Peyer's patch (tissue), 4 donors: Measurements from ENCODE around the gene LAMB1. TPM values are rescaled to one million over a fixed set of nuclear protein-coding genes. Genes with fewer than 3 reads are reported as not detected.

Source experiments
- DNase-seq, 3 donors: peaks; one replicate each; pipeline ENCODE4 v3.0.0-alpha.2; 2017 to 2019
- H3K27ac ChIP-seq, 4 donors: fragments of 200-600 bp; sonication (generic); one replicate each; pipeline ENCODE4 v1.5.1; 2016 to 2019
- H3K27me3 ChIP-seq, 2 donors: fragments of 200-600 bp; sonication (generic); one replicate each; pipeline ENCODE4 v1.5.1; 2019
- H3K36me3 ChIP-seq, 3 donors: fragments of 200-600 bp; sonication (generic); one replicate each; pipeline ENCODE4 v1.5.1; 2016 to 2019
- H3K4me1 ChIP-seq, 4 donors: fragments of 200-600 bp; sonication (generic); one replicate each; pipeline ENCODE4 v1.5.1; 2016 to 2019
- H3K4me3 ChIP-seq, 4 donors: fragments of 200-600 bp; sonication (generic); 1 replicate in 3 of 4; 2 replicates in 1 of 4; pipeline ENCODE4 v1.5.1; 2016 to 2019; ENCODE audit warnings: mild to moderate bottlenecking in 1 of 4
- H3K9me3 ChIP-seq, 4 donors: fragments of 200-600 bp; sonication (generic); one replicate each; pipeline ENCODE4 v1.5.1; 2016 to 2019; ENCODE audit warnings: mild to moderate bottlenecking in 1 of 4
- CTCF ChIP-seq, 6 experiments: fragments of 450-650 bp in 4 of 6; fragments of 200-600 bp in 2 of 6; sonication (generic) in 1 of 6; IDR thresholded peaks; one replicate each; pipeline ENCODE4 v1.5.1; 2017 to 2019; ENCODE audit warnings: antibody characterized with exemption in 6 of 6, mild to moderate bottlenecking in 3 of 6, moderate library complexity in 1 of 6
- POLR2A ChIP-seq, 2 donors: fragments of 450-650 bp; IDR thresholded peaks; one replicate each; pipeline ENCODE4 v1.5.1; 2017; ENCODE audit warnings: antibody characterized with exemption in 2 of 2, mild to moderate bottlenecking in 2 of 2, moderate library complexity in 2 of 2
- total RNA-seq, 4 donors: library from RNA; depleted of rRNA; stranded (reverse); fragments of >200 nt; gene quantifications; one replicate each; pipeline ENCODE4 v1.1.0, GENCODE V29; 2016

Gene LAMB1
- total RNA-seq, 4 donors from 2014 or later, result 97.6 to 821 (median 155) TPM

GRCh38 chr7:107879400-107880035 is 123.4 kb downstream of the LAMB1 start:
- no peaks in the 10 kb centered on the region for H3K36me3 ChIP-seq
- peaks cover 0 to 3% (median 0%) of the 10 kb centered on the region in 4 donors for H3K4me1 ChIP-seq
- H3K27me3 ChIP-seq, result no peaks in the 10 kb centered on the region
- H3K4me3 ChIP-seq, result no peak overlapping the region
- TF ChIP-seq POLR2A (IDR thresholded peaks at IDR 0.05) (no peak), CTCF (IDR thresholded peaks at IDR 0.05) (peak; percentile 33 to 95 (median 77))
- no peak overlapping the region for H3K27ac ChIP-seq
- peak in 1 of 3 donors; percentile 69 for DNase-seq
- no peaks in the 10 kb centered on the region for H3K9me3 ChIP-seq

- no peaks in the 10 kb centered on the region for H3K27me3 ChIP-seq
- TF ChIP-seq POLR2A (IDR thresholded peaks at IDR 0.05), result no peak
- TF ChIP-seq CTCF (IDR thresholded peaks at IDR 0.05), result no peak
- H3K4me3 ChIP-seq, result no peak overlapping the region
- H3K27ac ChIP-seq, result no peak overlapping the region
- DNase-seq, result no peak
- no peaks in the 10 kb centered on the region for H3K9me3 ChIP-seq
- H3K36me3 ChIP-seq, result no peaks in the 10 kb centered on the region
- H3K4me1 ChIP-seq, result peaks cover 0 to 3% (median 0%) of the 10 kb centered on the region in 4 donors
Measured at GRCh38 chr7:107878636-107879035, 124.3 kb downstream of the LAMB1 start.

- no peak overlapping the region for H3K27ac ChIP-seq
- TF ChIP-seq POLR2A (IDR thresholded peaks at IDR 0.05), result no peak
- no peak for TF ChIP-seq CTCF (IDR thresholded peaks at IDR 0.05)
- no peak for DNase-seq
- no peak overlapping the region for H3K4me3 ChIP-seq
- H3K27me3 ChIP-seq, result no peaks in the 10 kb centered on the region
- no peaks in the 10 kb centered on the region for H3K9me3 ChIP-seq
- H3K36me3 ChIP-seq, result no peaks in the 10 kb centered on the region
- H3K4me1 ChIP-seq, result peaks cover 0 to 3% (median 0%) of the 10 kb centered on the region in 4 donors
Measured at GRCh38 chr7:107877731-107878382, 125.1 kb downstream of the LAMB1 start.

- TF ChIP-seq CTCF (IDR thresholded peaks at IDR 0.05), result no peak
- TF ChIP-seq POLR2A (IDR thresholded peaks at IDR 0.05), result no peak
- H3K36me3 ChIP-seq, result no peaks in the 10 kb centered on the region
- DNase-seq, result no peak
- no peaks in the 10 kb centered on the region for H3K9me3 ChIP-seq
- peaks cover 0 to 3% (median 0%) of the 10 kb centered on the region in 4 donors for H3K4me1 ChIP-seq
- no peaks in the 10 kb centered on the region for H3K27me3 ChIP-seq
- H3K4me3 ChIP-seq, result no peak overlapping the region
- H3K27ac ChIP-seq, result no peak overlapping the region
Measured at GRCh38 chr7:107876916-107877315, 126.0 kb downstream of the LAMB1 start.

- H3K4me3 ChIP-seq, result no peak overlapping the region
- H3K27me3 ChIP-seq, result no peaks in the 10 kb centered on the region
- no peak overlapping the region for H3K27ac ChIP-seq
- peaks cover 0 to 3% (median 0%) of the 10 kb centered on the region in 4 donors for H3K4me1 ChIP-seq
- peak in 1 of 3 donors; percentile 60 for DNase-seq
- peak; percentile 42 to 90 (median 74) for TF ChIP-seq CTCF (IDR thresholded peaks at IDR 0.05)
- no peak for TF ChIP-seq POLR2A (IDR thresholded peaks at IDR 0.05)
- no peaks in the 10 kb centered on the region for H3K9me3 ChIP-seq
- no peaks in the 10 kb centered on the region for H3K36me3 ChIP-seq
Measured at GRCh38 chr7:107874605-107875446, 128.1 kb downstream of the LAMB1 start.
